Tracheal epithelial cell (primary cell): Measurements from ENCODE around the gene SAT1. TPM values are rescaled to one million over a fixed set of nuclear protein-coding genes. Genes with fewer than 3 reads are reported as not detected.

ENCODE experiments used
- total RNA-seq: library from RNA; depleted of rRNA; stranded (reverse); fragments of >200 nt; gene quantifications from 2 replicates; pipeline ENCODE4 v1.2.1, GENCODE V29; 2014

The SAT1 gene
- total RNA-seq = 661 and 875 TPM in 2 replicates

DNA sequence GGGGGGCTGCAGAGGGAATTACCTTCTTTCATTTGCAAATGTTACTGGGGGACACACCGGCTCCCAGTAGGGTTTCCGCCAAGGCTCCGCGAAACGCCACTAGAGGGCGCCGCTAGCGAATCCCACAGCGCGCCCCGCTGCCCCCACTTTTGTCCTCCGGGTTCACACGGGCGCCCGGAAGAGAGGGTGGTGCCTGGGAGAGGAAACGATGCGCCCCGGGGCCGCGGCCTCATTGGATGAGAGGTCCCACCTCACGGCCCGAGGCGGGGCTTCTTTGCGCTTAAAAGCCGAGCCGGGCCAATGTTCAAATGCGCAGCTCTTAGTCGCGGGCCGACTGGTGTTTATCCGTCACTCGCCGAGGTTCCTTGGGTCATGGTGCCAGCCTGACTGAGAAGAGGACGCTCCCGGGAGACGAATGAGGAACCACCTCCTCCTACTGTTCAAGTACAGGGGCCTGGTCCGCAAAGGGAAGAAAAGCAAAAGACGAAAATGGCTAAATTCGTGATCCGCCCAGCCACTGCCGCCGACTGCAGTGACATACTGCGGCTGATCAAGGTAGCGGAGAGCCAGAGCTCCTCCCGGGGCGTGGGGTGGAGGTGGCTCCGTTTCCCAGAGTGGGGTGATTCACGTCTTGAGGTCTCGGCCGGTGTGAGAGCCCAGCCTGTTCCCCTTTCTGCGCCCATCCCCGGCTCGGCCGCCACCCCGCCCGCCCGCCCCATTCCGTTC is at the start of gene SAT1:
Gene SAT1 (plus strand): TSS at position 311 of the 726 bp plus-strand sequence. CDS start 179 bp downstream, at position 490.

DNA sequence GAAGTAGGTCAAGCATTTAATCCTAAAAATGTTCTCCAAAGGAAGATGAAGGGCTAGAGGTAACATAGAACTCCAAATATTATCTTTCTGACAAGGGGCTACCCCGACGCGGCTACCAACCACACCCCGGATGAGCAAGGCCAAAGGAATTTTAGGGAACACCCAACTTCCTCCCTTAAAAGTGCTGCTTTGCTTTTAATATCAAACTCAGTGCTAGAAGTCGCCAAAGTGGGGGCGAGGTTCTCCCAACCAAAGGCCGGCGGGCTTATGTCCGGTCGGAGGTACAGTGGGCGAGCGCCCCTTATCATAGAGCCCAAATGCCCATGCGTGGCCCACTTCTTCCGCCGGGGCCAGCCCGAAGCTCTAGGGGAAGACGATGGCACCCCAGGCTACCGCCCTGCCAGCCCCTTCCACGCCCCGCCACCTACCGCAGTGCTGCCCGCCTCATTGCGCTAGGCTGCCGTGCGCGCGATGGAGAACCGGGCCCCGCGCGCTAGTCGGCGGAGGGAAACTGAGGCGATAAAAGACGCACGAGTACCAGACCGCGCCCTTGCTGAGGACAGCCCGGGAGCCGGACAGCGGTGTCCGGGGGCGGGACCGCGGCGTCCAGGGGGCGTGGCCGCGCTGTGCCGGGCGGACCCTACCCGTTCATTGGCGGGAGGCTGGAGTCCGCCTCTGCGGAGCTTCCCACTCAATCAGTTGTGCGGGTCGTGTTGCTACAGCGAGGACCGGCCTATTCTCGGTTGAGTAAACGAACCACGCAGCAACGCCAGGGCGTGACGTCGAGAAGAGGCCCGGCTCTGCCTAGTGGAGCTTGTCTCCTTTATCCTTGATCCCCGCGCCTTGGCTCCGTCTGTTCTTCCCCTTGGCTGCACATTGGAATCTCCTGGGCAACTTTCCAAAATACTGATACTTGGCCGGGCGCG is 40.0 kb upstream of the SAT1 start, which contains the start of gene ACOT9:
Gene ACOT9 (minus strand): TSS at position 580 of the 926 bp plus-strand sequence. CDS start 132 bp downstream, at position 448.

Other genes with a start within 250 kb of the SAT1 start
- gene PRDX4, start 115.7 kb upstream of the SAT1 start, total RNA-seq = 166 and 230 TPM in 2 replicates
- 51.6 and 58.3 TPM in 2 replicates for gene ACOT9, start 39.9 kb upstream of the SAT1 start, total RNA-seq
- gene APOO, start 124.8 kb downstream of the SAT1 start, total RNA-seq = 8.9 and 16.6 TPM in 2 replicates
- gene CXorf58, start 124.8 kb downstream of the SAT1 start, total RNA-seq = not detected in 2 replicates
- 2.2 and 5.8 TPM in 2 replicates for gene KLHL15, start 244.0 kb downstream of the SAT1 start, total RNA-seq